NCI-H446 (cell line): ENCODE results near the gene PNPLA3.

Experiments used
- DNase-seq, 2 experiments: peaks; one replicate each; lab custom pipeline; 2025; lab: John Stamatoyannopoulos, UW

Gene PNPLA3

GRCh38 chr22:43994006-43994405, 70.4 kb downstream of the PNPLA3 start:
- no peak for DNase-seq

- DNase-seq, result no peak
Measured at GRCh38 chr22:43994416-43994815, 70.8 kb downstream of the PNPLA3 start.

- DNase-seq, result no peak
Measured at GRCh38 chr22:43995057-43995685, 71.6 kb downstream of the PNPLA3 start.

GRCh38 chr22:43995798-43996169, 72.2 kb downstream of the PNPLA3 start:
- no peak for DNase-seq

GRCh38 chr22:43996170-43996980, 72.8 kb downstream of the PNPLA3 start:
- no peak for DNase-seq

GRCh38 chr22:43996981-43997265, 73.3 kb downstream of the PNPLA3 start:
- DNase-seq, result no peak
